Measurements from ENCODE around the gene GSDME.

- TF ChIP-seq EZH2 (IDR thresholded peaks at IDR 0.05): no peak
- TF ChIP-seq POLR2AphosphoS5 (IDR thresholded peaks at IDR 0.05; ENCODE audit: borderline replicate concordance, low read depth, low read length): no peak
These were observed 26.4 kb upstream of the GSDME start for GRCh38 chr7:24783698-24784097.

Data from SK-N-MC (cell line).